ENCODE data around the gene SLC22A8. TPM values are rescaled to one million over a fixed set of nuclear protein-coding genes. Genes with fewer than 3 reads are reported as not detected.

Gene SLC22A8
- total RNA-seq, 1 donor from 2014 or later: not detected

DNA sequence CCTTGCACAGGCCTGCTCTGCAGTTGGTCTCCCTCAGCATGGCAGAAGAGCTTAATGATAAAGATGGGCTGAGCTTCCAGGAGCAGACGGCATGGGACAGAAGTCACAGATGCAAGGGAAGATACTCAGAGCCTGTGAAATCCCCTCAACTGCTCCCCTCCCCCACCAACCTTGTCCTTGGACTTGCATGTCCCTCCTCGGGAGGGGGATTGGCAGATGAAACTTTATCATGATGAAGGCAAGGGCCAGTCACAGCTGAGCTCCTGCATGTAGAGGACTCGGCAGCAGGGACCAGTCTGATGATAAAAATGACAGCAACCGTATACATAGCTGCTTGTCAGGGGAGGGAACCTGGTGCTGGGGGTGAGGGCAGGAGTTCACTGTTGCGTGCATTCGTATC, 6.8 kb upstream of the SLC22A8 start:
- H3K4me1 Mint-ChIP-seq: peaks cover 25% of the 10 kb centered on the region
- DNase-seq (ENCODE audit: low spot score): no peak

DNA sequence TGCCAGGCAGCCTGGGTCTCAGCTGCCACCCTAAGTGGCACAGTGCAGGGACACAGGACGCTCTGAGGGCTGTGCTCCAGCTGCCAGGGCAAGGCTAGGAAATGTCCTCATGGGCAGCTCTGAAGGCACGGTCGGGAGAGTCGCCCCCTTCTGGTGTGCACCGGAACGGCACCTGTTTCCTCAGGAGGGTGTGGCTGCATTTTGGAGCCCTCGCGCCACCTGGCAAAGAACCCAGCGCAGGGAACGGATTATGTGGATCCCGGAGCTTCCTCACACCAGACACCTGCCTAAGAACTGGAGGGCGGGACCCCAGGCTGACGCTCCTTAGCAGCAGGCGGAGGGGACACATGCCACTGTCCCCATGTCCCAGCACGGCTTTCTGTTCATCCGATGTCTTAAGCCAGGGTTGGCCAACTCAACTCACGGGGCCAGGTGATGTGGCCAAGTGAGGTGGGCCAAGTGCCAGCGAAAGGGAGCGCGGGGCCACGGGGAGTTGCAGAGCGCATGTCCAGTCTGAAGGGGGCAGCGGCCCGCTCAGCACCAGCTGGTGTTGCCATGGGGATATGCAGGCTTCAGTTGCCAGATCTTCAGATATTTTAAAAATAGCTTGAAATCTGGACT, 5.1 kb upstream of the SLC22A8 start:
- H3K27ac ChIP-seq: no peak overlapping the region
- H3F3A ChIP-seq (ENCODE audit: low read depth): peaks cover 13% of the 10 kb centered on the region
- no peak overlapping the region for H2AFZ ChIP-seq (replicated peaks)
- peaks cover 30% of the 10 kb centered on the region for H3K4me1 ChIP-seq
- TF ChIP-seq EZH2 (IDR thresholded peaks at IDR 0.05): no peak
- TF ChIP-seq CTCF (IDR thresholded peaks at IDR 0.05): peak; percentile 70
- H3K9me3 ChIP-seq (ENCODE audit: low read depth): no peaks in the 10 kb centered on the region
- no peaks in the 10 kb centered on the region for H3K36me3 ChIP-seq
- H4K20me1 ChIP-seq (ENCODE audit: low read depth): peaks cover 6% of the 10 kb centered on the region
- H3K9ac ChIP-seq: no peak overlapping the region
- Mint-ChIP-seq H3K36me3 (no peaks in the 10 kb centered on the region), H3K27me3 (ENCODE audit: insufficient read depth, low read depth) (peaks cover 2% of the 10 kb centered on the region), H3K4me1 (peaks cover 34% of the 10 kb centered on the region), H3K4me3 (no peak overlapping the region), H3K27ac (no peak overlapping the region), H3K9me3 (no peaks in the 10 kb centered on the region)
- peak; percentile 58 for DNase-seq (ENCODE audit: low spot score)
- peaks cover 9% of the 10 kb centered on the region for H3K27me3 ChIP-seq
- peak overlapping the region; percentile 42 for H3K4me2 ChIP-seq
- no peaks in the 10 kb centered on the region for H3K79me2 ChIP-seq (ENCODE audit: low read depth)
- H3K4me3 ChIP-seq: no peak overlapping the region

More for the DNA sequence above, 6.8 kb upstream of the SLC22A8 start:
- H3K4me3 ChIP-seq: no peak overlapping the region
- peaks cover 9% of the 10 kb centered on the region for H3K27me3 ChIP-seq
- no peaks in the 10 kb centered on the region for H3K9me3 ChIP-seq (ENCODE audit: low read depth)
- peaks cover 3% of the 10 kb centered on the region for H4K20me1 ChIP-seq (ENCODE audit: low read depth)
- H3K9ac ChIP-seq: no peak overlapping the region
- Mint-ChIP-seq H3K4me3 (no peak overlapping the region), H3K27me3 (ENCODE audit: insufficient read depth, low read depth) (peaks cover 4% of the 10 kb centered on the region), H3K9me3 (peaks cover under 1% of the 10 kb centered on the region), H3K27ac (no peak overlapping the region), H3K36me3 (no peaks in the 10 kb centered on the region)
- peaks cover 1% of the 10 kb centered on the region for H3F3A ChIP-seq (ENCODE audit: low read depth)
- H3K79me2 ChIP-seq (ENCODE audit: low read depth): no peaks in the 10 kb centered on the region
- no peaks in the 10 kb centered on the region for H3K36me3 ChIP-seq
- H3K27ac ChIP-seq: no peak overlapping the region
- peaks cover 13% of the 10 kb centered on the region for H3K4me1 ChIP-seq
- no peak overlapping the region for H2AFZ ChIP-seq (replicated peaks)
- TF ChIP-seq EZH2phosphoT487 (IDR thresholded peaks at IDR 0.05): no peak
- TF ChIP-seq EZH2 (IDR thresholded peaks at IDR 0.05): no peak
- TF ChIP-seq CTCF (IDR thresholded peaks at IDR 0.05): no peak
- no peak overlapping the region for H3K4me2 ChIP-seq

DNA sequence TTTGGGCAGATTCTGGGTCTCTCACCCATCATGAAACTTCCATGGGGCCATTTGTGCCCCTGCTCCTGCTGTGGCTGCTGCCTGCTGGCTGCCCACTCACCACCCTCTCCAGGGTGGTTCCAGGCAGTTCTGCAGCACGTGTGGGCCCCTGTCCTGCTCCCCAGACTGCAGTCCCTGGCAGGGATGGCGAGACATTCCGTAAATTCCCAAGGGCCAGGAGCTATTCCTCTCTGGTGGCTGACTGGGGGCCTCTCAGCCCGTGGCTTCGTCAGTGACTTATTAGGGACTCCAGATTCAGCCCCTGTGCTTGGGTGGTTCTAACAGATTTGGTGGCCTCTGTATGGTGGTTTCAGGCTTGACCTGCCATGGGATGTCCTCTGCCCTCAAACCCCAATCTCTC, 3.9 kb upstream of the SLC22A8 start:
- Histone ChIP-seq H3K36me3 (no peaks in the 10 kb centered on the region), H3K4me2 (no peak overlapping the region), H4K20me1 (ENCODE audit: low read depth) (peaks cover 6% of the 10 kb centered on the region), H2AFZ (replicated peaks) (no peak overlapping the region), H3K9me3 (ENCODE audit: low read depth) (no peaks in the 10 kb centered on the region), H3K27me3 (peaks cover 9% of the 10 kb centered on the region), H3F3A (ENCODE audit: low read depth) (peaks cover 18% of the 10 kb centered on the region), H3K4me3 (no peak overlapping the region), H3K9ac (no peak overlapping the region), H3K27ac (no peak overlapping the region), H3K79me2 (ENCODE audit: low read depth) (no peaks in the 10 kb centered on the region), H3K4me1 (peaks cover 37% of the 10 kb centered on the region)
- no peaks in the 10 kb centered on the region for H3K9me3 Mint-ChIP-seq
- peaks cover 5% of the 10 kb centered on the region for H3K27me3 Mint-ChIP-seq (ENCODE audit: insufficient read depth, low read depth)
- no peak overlapping the region for H3K27ac Mint-ChIP-seq
- DNase-seq (ENCODE audit: low spot score): no peak
- no peak overlapping the region for H3K4me3 Mint-ChIP-seq
- TF ChIP-seq EZH2phosphoT487 (IDR thresholded peaks at IDR 0.05): no peak
- no peak for TF ChIP-seq EZH2 (IDR thresholded peaks at IDR 0.05)
- TF ChIP-seq CTCF (IDR thresholded peaks at IDR 0.05): no peak
- peaks cover 43% of the 10 kb centered on the region for H3K4me1 Mint-ChIP-seq
- H3K36me3 Mint-ChIP-seq: no peaks in the 10 kb centered on the region

All from neural progenitor cell (in vitro differentiated cells).